Stimulated activated CD4-positive, alpha-beta T cell treated with anti-CD3 and anti-CD28 coated beads, Interleukin-2, amount 100 ng/mL, for 4 hours (primary cell): ENCODE results near the gene UBE2G1.

Experiments used
- DNase-seq: peaks from one replicate; pipeline ENCODE4 v3.0.0-alpha.2; 2020; ENCODE audit warnings: low read depth

The UBE2G1 gene

GRCh38 chr17:4247361-4247970, 119.0 kb downstream of the UBE2G1 start:
- no peak for DNase-seq

- DNase-seq: no peak
Observed at GRCh38 chr17:4246674-4247073, 119.8 kb downstream of the UBE2G1 start.

- no peak for DNase-seq
Observed at GRCh38 chr17:4241535-4241934, 124.9 kb downstream of the UBE2G1 start.

- no peak for DNase-seq
Observed at GRCh38 chr17:4236456-4236855, 130.0 kb downstream of the UBE2G1 start.

- no peak for DNase-seq
Observed at GRCh38 chr17:4235372-4236279, 130.8 kb downstream of the UBE2G1 start.

GRCh38 chr17:4234401-4234800, 132.1 kb downstream of the UBE2G1 start:
- no peak for DNase-seq

GRCh38 chr17:4233668-4234258, 132.7 kb downstream of the UBE2G1 start:
- no peak for DNase-seq

GRCh38 chr17:4232168-4232813, 134.2 kb downstream of the UBE2G1 start:
- no peak for DNase-seq

- DNase-seq: no peak
Observed at GRCh38 chr17:4229627-4230541, 136.6 kb downstream of the UBE2G1 start.

GRCh38 chr17:4221899-4222659, 144.4 kb downstream of the UBE2G1 start:
- DNase-seq: no peak

- DNase-seq: no peak
Observed at GRCh38 chr17:4221163-4221562, 145.3 kb downstream of the UBE2G1 start.

GRCh38 chr17:4220655-4221054, 145.8 kb downstream of the UBE2G1 start:
- DNase-seq: no peak
